Fibroblast of skin of abdomen (primary cell): ENCODE measurements around the gene CCDC18.
"Not testable (repeated sequence)": the region's sequence is repeated elsewhere in the genome, so short reads cannot be mapped to it uniquely, and the experiment has no call there.

ENCODE experiments used
- DNase-seq: peaks from one replicate; pipeline ENCODE4 v3.0.0-alpha.2; 2013

The CCDC18 gene

GRCh38 chr1:93177991-93178390 lies 2.5 kb upstream of the CCDC18 start:
- DNase-seq = no peak

GRCh38 chr1:93178418-93178817 lies 2.1 kb upstream of the CCDC18 start:
- DNase-seq = no peak

GRCh38 chr1:93179886-93180722 lies 420 bp upstream of the CCDC18 start, which contains the start of gene TMED5:
TMED5 (minus strand) TSS chr1:93180413; CDS start chr1:93180242, 171 bp downstream.
- DNase-seq = peak; percentile 99

DNA sequence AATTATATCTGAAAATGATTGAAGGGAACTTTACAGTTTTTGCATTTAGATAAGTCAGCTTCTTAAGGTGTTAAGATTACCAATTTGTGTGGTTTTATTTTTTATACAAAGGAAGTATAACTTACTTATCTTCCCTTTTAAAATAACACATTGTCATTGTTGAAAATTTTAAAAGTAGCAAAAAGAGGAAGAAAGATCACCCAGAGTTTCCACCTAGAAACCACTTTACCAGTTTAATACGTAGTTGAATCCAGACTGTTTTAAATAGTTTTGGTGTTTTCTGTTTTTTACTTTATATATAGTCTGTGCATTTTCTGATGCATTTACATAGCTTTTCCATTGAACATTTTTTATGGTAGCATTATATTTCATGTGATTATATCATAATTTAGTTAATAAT lies 6.1 kb downstream of the CCDC18 start:
- no peak for DNase-seq

DNA sequence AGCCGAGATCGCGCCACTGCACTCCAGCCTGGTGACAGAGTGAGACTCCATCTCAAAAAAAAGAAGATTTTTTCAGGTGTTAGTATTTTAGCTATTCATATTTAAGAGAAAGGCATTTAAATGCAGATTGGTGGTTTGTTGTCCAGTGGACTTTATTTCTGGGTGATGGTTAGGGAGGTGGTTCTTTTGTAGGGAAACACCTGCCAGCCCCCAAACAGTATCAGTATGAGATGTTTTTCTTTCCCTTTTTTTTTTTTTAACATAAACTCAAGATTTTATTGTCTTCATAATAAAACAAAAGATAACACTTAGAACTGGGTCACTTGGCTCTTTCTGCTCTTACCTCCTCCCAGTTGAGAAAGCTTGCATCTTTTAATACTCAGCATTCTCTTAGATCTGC lies 9.9 kb downstream of the CCDC18 start:
- no peak for DNase-seq

GRCh38 chr1:93194231-93194990 lies 13.9 kb downstream of the CCDC18 start:
- DNase-seq = no peak

DNA sequence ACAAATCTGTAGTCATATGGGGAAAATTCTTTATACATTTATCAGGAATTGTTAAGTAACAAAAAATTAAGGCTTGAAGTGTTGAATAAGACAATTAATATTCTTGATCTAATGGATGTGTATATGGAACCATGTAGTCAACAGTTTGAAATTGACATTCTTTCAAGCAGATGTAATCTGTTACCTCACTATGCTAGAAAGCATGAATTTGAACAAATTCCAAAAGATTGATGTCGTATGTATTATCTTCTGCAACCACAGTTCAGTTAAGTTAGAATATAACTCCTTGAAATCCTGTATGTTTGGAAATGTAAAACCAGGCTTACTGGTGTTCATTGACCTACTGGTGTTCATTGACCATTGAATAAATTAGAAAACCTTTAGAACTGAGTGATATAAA lies 16.1 kb downstream of the CCDC18 start:
- DNase-seq = peak; percentile 44

DNA sequence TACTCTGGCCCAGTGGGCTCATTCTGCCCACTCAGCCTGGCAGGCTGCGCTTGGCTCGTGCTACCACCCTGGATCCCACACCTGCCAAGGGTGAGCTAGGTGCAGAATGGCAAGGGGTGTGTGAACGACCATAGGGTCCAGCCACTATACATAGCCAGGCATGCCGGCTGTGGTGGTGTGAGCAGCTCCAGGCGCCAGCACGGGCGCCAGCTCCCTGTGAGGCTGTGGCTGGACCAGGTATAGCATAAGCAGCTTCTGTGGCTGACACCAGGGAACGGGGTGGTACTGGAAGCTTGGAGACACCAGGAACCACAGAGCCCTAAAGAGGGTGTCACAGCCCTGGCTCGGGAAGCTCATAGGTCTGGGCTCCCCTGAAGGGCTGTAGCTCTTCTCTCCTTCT lies 18.6 kb downstream of the CCDC18 start:
- no peak for DNase-seq

GRCh38 chr1:93200086-93200620 lies 19.6 kb downstream of the CCDC18 start:
- DNase-seq = no peak

GRCh38 chr1:93200714-93201113 lies 20.2 kb downstream of the CCDC18 start:
- no peak for DNase-seq

DNA sequence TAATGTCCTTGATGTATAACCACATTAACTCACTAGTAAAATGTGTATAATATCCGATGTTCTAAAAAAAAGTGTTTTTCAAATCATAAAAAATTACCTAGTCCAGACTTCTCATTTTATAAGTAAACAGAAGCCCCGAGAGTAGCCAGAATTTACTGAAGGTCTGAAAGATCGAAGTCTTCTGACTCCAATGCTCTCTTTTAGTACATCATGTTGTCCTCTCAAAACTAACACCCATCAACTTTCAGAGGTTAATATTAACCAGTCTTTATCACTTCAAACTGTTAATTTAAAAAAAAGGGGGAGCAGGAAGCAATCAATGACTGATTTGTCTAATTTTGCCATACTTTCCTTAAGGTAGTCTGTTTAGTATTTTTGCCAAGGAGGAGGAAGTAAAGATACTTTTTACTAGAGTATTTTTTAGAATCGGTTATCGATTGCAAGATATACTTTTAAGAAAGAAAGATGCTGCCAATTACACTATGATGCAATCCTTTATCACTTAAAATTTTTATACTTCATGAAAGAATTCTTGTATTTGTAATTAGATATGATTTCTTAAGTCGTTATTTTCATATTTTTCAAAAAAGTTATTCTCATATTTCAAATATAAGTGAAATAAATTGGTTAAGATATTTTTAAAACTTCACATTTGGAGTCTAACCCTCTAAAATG lies 25.5 kb downstream of the CCDC18 start:
- DNase-seq = no peak

GRCh38 chr1:93206567-93206954 lies 26.0 kb downstream of the CCDC18 start:
- DNase-seq = no peak

GRCh38 chr1:93207211-93207610 lies 26.7 kb downstream of the CCDC18 start:
- no peak for DNase-seq

GRCh38 chr1:93215322-93215721 lies 34.8 kb downstream of the CCDC18 start:
- no peak for DNase-seq

DNA sequence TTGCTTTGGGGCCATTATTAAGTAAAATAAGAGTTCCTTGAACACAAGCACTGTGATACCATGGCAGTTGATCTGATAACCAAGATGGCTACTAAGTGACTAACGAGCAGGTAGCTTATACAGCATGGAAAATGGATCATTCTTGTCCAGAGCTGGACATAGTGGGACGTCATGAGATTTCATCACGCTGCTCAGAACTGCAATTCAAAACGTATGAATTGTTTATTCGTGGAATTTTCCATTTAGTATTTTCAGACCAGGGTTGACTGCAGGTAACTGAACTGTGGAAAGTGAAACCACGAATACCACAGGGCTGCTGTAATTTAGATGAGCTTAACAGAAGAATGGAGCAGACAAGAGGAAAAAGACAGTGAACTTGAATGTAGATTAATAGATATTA lies 38.9 kb downstream of the CCDC18 start:
- DNase-seq = peak; percentile 2

- not testable (repeated sequence) for DNase-seq
These were observed 40.2 kb downstream of the CCDC18 start for GRCh38 chr1:93220716-93221115.

GRCh38 chr1:93221913-93222312 lies 41.4 kb downstream of the CCDC18 start:
- DNase-seq = peak; percentile 23

- no peak for DNase-seq
These were observed 42.6 kb downstream of the CCDC18 start for GRCh38 chr1:93223023-93223675.

DNA sequence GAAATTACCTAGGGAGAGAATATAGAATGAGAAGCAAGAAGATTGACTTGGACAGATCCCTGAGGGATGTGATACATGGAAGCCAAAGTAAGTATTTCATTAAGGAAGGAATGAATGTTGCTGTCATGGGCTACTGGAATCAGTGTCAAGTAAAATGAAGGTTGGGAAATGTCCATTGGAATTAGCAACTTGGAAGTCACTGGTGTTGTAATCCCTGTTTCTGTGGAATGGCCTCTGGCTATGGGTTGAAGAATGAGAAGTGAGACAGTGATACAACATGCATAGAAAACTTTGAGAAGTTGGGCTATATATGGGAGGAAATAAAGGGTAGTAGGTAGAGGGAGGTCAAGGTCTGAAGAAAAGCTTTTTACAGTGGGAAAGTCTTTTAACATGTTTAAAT lies 54.7 kb downstream of the CCDC18 start:
- no peak for DNase-seq

DNA sequence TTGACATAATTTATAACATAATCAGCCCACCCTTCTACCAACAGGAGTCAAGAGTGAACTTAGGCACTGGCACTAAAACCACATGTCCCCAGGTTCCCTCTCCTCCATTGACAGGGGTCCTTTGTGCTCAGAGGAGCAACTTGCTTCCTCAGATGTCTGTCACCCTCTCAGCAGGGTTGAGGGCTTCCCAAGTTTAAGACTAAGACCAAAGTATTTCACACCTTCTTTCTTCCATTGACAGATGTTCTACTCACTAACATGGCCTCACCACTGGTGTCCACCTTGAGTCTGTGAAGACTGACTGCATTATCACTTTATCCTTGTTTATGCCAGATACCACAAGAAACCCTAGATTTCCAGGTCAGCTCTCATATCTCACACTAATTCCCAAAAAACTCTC lies 56.5 kb downstream of the CCDC18 start:
- DNase-seq = no peak

GRCh38 chr1:93238425-93238824 lies 57.9 kb downstream of the CCDC18 start:
- DNase-seq = no peak

GRCh38 chr1:93239863-93240262 lies 59.3 kb downstream of the CCDC18 start:
- DNase-seq = no peak
